K562 (cell line): Measurements from ENCODE around the gene FRMD4A. TPM values are rescaled to one million over a fixed set of nuclear protein-coding genes. Genes with fewer than 3 reads are reported as not detected.
A peak's percentile ranks its signal among the peaks of the same experiment; 100 is the strongest.

ENCODE experiments used
- ARHGAP35 ChIP-seq: fragments of 450-650 bp; IDR thresholded peaks from 2 replicates; pipeline ENCODE4 v1.6.1; 2018; ENCODE audit not compliant: partially characterized antibody
- ATF1 ChIP-seq, 2 experiments: fragments of 450-650 bp in 1 of 2; IDR thresholded peaks; 2 replicates each; pipeline ENCODE4 v1.6.1; 2016; ENCODE audit warnings: missing compliant biosample characterization in 1 of 2, missing genetic modification characterization in 1 of 2
- BHLHE40 ChIP-seq: IDR thresholded peaks from 2 replicates; pipeline ENCODE4 v1.6.1; 2011; ENCODE audit warnings: low read length, improper control_type of control experiment
- CBX5 ChIP-seq: IDR thresholded peaks from 2 replicates; pipeline ENCODE4 v1.6.1; 2014; ENCODE audit warnings: low read depth, borderline replicate concordance
- CHCHD3 ChIP-seq: fragments of 250-450 bp; sonication (Bioruptor Pico); IDR thresholded peaks from 2 replicates; pipeline ENCODE4 v2.1.2; 2022; ENCODE audit warnings: mild to moderate bottlenecking
- CREM ChIP-seq: IDR thresholded peaks from 2 replicates; pipeline ENCODE4 v1.6.1; 2014; ENCODE audit warnings: antibody characterized with exemption, low read depth
- EHMT2 ChIP-seq: fragments of 450-650 bp; IDR thresholded peaks from 2 replicates; pipeline ENCODE4 v1.6.1; 2018; ENCODE audit warnings: antibody characterized with exemption
- GTF3C2 ChIP-seq: IDR thresholded peaks from 3 replicates; pipeline ENCODE4 v1.6.1; 2011; ENCODE audit warnings: borderline replicate concordance, mild to moderate bottlenecking, moderate library complexity; ENCODE audit not compliant: insufficient read length; ENCODE audit errors: extremely low read depth
- JUNB ChIP-seq: fragments of 450-650 bp; formaldehyde crosslinking; conservative IDR thresholded peaks from 2 replicates; pipeline ENCODE4 v1.4.0; 2020; ENCODE audit warnings: mild to moderate bottlenecking
- KDM4B ChIP-seq, 2 experiments: fragments of 450-650 bp in 1 of 2; sonication (generic) in 1 of 2; IDR thresholded peaks; 2 replicates each; pipeline ENCODE4 v1.6.1; 2016 to 2017; ENCODE audit warnings: borderline replicate concordance in 2 of 2, antibody characterized with exemption in 1 of 2, low read depth in 1 of 2, mild to moderate bottlenecking in 1 of 2
- KDM5B ChIP-seq: fragments of 200-600 bp; sonication (generic); IDR thresholded peaks from 2 replicates; pipeline ENCODE4 v1.6.1; 2012; ENCODE audit warnings: low read depth, mild to moderate bottlenecking, moderate library complexity, low read length, control low read depth, inconsistent platforms; ENCODE audit not compliant: insufficient replicate concordance
- MECOM ChIP-seq: fragments of 250-450 bp; sonication (Bioruptor Pico); IDR thresholded peaks from 2 replicates; pipeline ENCODE4 v1.8.0; 2022; ENCODE audit warnings: inconsistent platforms
- NBN ChIP-seq: fragments of 450-650 bp; IDR thresholded peaks from 2 replicates; pipeline ENCODE4 v1.6.1; 2016; ENCODE audit warnings: low read depth, mild to moderate bottlenecking
- SP1 ChIP-seq: sonication (generic); formaldehyde crosslinking; IDR thresholded peaks from 2 replicates; pipeline ENCODE4 v1.8.1; 2022; ENCODE audit warnings: mild to moderate bottlenecking, missing genetic modification reagents
- SUPT5H ChIP-seq: fragments of 450-650 bp; IDR thresholded peaks from 2 replicates; pipeline ENCODE4 v1.6.1; 2016
- TAF1 ChIP-seq: IDR thresholded peaks from 2 replicates; pipeline ENCODE4 v1.6.1; 2011; ENCODE audit warnings: mild to moderate bottlenecking, low read length, moderate library complexity; ENCODE audit not compliant: insufficient read depth, control insufficient read depth, severe bottlenecking; ENCODE audit errors: extremely low read depth
- ZBTB49 ChIP-seq: sonication (generic); formaldehyde crosslinking; IDR thresholded peaks from 2 replicates; pipeline ENCODE4 v1.8.0; 2022; ENCODE audit warnings: missing genetic modification reagents, mild to moderate bottlenecking, borderline replicate concordance
- ZC3H8 ChIP-seq: fragments of 450-650 bp; IDR thresholded peaks from 2 replicates; pipeline ENCODE4 v1.6.1; 2017
- ZNF239 ChIP-seq: fragments of 250-450 bp; sonication (Bioruptor Pico); IDR thresholded peaks from 2 replicates; pipeline ENCODE4 v1.4.0; 2020; ENCODE audit warnings: mild to moderate bottlenecking
- ZNF3 ChIP-seq: fragments of 250-450 bp; sonication (Bioruptor Pico); IDR thresholded peaks from 2 replicates; pipeline ENCODE4 v1.5.0; 2021; ENCODE audit warnings: mild to moderate bottlenecking, moderate library complexity
- ZNF436 ChIP-seq: fragments of 250-450, 450-650 bp; sonication (Bioruptor Pico); formaldehyde crosslinking; IDR thresholded peaks from 2 replicates; pipeline ENCODE4 v1.7.0; 2020; ENCODE audit warnings: mild to moderate bottlenecking
- ZNF583 ChIP-seq: fragments of 250-450 bp; sonication (Bioruptor Pico); IDR thresholded peaks from 2 replicates; pipeline ENCODE4 v1.4.0; 2020
- ZNF77 ChIP-seq: fragments of 250-450 bp; sonication (Bioruptor Pico); IDR thresholded peaks from 2 replicates; pipeline ENCODE4 v1.5.0; 2020
- polyA plus RNA-seq, 8 experiments: library from polyadenylated mRNA; depleted of rRNA in 4 of 8; stranded (reverse) in 5 of 8; unstranded in 3 of 8; fragments of >200 nt; fragmentation: Nextera tagmentation in 2 of 8; fragmentation: Illumina TruSeq in 1 of 8; extraction: Ambion mirVana in 2 of 8; extraction: Trizol in 1 of 8; gene quantifications; 2 replicates each; pipeline versions ENCODE4 v1.2.1 to v1.2.3, GENCODE V29; 2011 to 2014; ENCODE audit warnings: inconsistent platforms in 1 of 8, missing spikeins in 1 of 8
- total RNA-seq, 7 experiments: library from RNA; depleted of rRNA in 6 of 7; stranded (reverse); fragments of >200 nt in 6 of 7; fragmentation: Illumina TruSeq in 2 of 7; extraction: Trizol in 2 of 7; gene quantifications; 2 replicates each; pipeline versions ENCODE4 v1.2.1 to v1.2.3, GENCODE V29; 2011 to 2021; ENCODE audit warnings: low replicate concordance in 1 of 7

FRMD4A gene
- total and polyA plus RNA-seq, 9 of the 15 experiments (the other 6 are each of a cell fraction or from before 2014, with no cell fraction given), result 0.80 to 5.2 (median 3.0) TPM

GRCh38 chr10:14185316-14186045, 145.2 kb downstream of the FRMD4A start (continued):
- TF ChIP-seq GTF3C2 (no peak), ZNF77 (CRISPR knock-in tag) (peak; percentile 100), ZBTB49 (CRISPR knock-in tag) (no peak), TAF1 (peak; percentile 62), CBX5 (no peak), SUPT5H (peak; percentile 100), ARHGAP35 (peak; percentile 96), JUNB (CRISPR knock-in tag) (0 out of 2 replicates have a peak, but pooled peaks have one; percentile 35), CHCHD3 (CRISPR knock-in tag) (peak; percentile 100), NBN (peak; percentile 85), ZNF3 (CRISPR knock-in tag) (peak; percentile 97), CREM (peak; percentile 70), ZC3H8 (peak; percentile 98), ATF1 (CRISPR knock-in tag; IDR thresholded peaks at IDR 0.05) (no peak), ATF1 (tag; IDR thresholded peaks at IDR 0.05) (peak; percentile 25; the same call in 1 of the 2 replicates), ZNF239 (CRISPR knock-in tag) (peak; percentile 14; the same call in 1 of the 2 replicates), KDM4B (IDR thresholded peaks at IDR 0.05; ENCODE audit: borderline replicate concordance in 2 of 2, low read depth in 1 of 2) (peak in 1 of 2 experiments; percentile 96; a peak in 2 of 4 replicates), ZNF583 (CRISPR knock-in tag) (peak; percentile 60; the same call in 1 of the 2 replicates), KDM5B (peak; percentile 84), MECOM (CRISPR knock-in tag) (peak; percentile 58; the same call in 1 of the 2 replicates), BHLHE40 (peak; percentile 41; the same call in 1 of the 2 replicates), SP1 (peak; percentile 30; the same call in 1 of the 2 replicates), EHMT2 (peak; percentile 72), ZNF436 (CRISPR knock-in tag) (peak; percentile 89)
